ENCODE measurements around the gene NECTIN3. TPM values are rescaled to one million over a fixed set of nuclear protein-coding genes. Genes with fewer than 3 reads are reported as not detected.

NECTIN3 gene
- total RNA-seq, 4 donors from 2014 or later = 24.9 to 30.1 (median 26.7) TPM

GRCh38 chr3:111156517-111156916 lies 84.9 kb downstream of the NECTIN3 start:
- H3K36me3 ChIP-seq = peaks cover 0 to 14% (median 2%) of the 10 kb centered on the region in 4 donors
- H3K4me1 ChIP-seq = no peaks in the 10 kb centered on the region
- no peaks in the 10 kb centered on the region for H3K27me3 ChIP-seq
- H3K27ac ChIP-seq (replicated peaks in 1 of 4) = no peak overlapping the region
- TF ChIP-seq EP300 (IDR thresholded peaks at IDR 0.05) = no peak
- TF ChIP-seq POLR2A (IDR thresholded peaks at IDR 0.05; ENCODE audit: low read depth) = no peak
- no peak for TF ChIP-seq CTCF (IDR thresholded peaks at IDR 0.05)
- TF ChIP-seq POLR2AphosphoS5 (IDR thresholded peaks at IDR 0.05) = no peak
- H3K4me3 ChIP-seq = no peak overlapping the region
- 95% methylated on average over 2 of the region's 2 CpGs for WGBS
- intact Hi-C loops (cut with DNase I) = no loop called here
- no peak for DNase-seq (ENCODE audit: extremely low spot score)
- no peaks in the 10 kb centered on the region for H3K9me3 ChIP-seq

- intact Hi-C loops (cut with DNase I) = no loop called here
- no peak for DNase-seq (ENCODE audit: extremely low spot score)
- Histone ChIP-seq H3K36me3 (peaks cover 0 to 13% (median 2%) of the 10 kb centered on the region in 4 donors), H3K27me3 (no peaks in the 10 kb centered on the region), H3K4me3 (no peak overlapping the region), H3K27ac (replicated peaks in 1 of 4) (no peak overlapping the region), H3K4me1 (no peaks in the 10 kb centered on the region), H3K9me3 (no peaks in the 10 kb centered on the region)
- 95% methylated on average over 3 of the region's 3 CpGs for WGBS
- TF ChIP-seq POLR2AphosphoS5 (IDR thresholded peaks at IDR 0.05) = no peak
These were observed 87.8 kb downstream of the NECTIN3 start for GRCh38 chr3:111159391-111159790.

GRCh38 chr3:111164621-111165020 lies 93.0 kb downstream of the NECTIN3 start:
- Histone ChIP-seq H3K27ac (replicated peaks in 1 of 4) (no peak overlapping the region), H3K36me3 (peaks cover 0 to 6% (median 0%) of the 10 kb centered on the region in 4 donors), H3K27me3 (no peaks in the 10 kb centered on the region), H3K4me3 (no peak overlapping the region), H3K4me1 (no peaks in the 10 kb centered on the region), H3K9me3 (no peaks in the 10 kb centered on the region)
- TF ChIP-seq POLR2AphosphoS5 (IDR thresholded peaks at IDR 0.05) = no peak
- no peak for TF ChIP-seq POLR2A (IDR thresholded peaks at IDR 0.05; ENCODE audit: low read depth)
- no peak for TF ChIP-seq EP300 (IDR thresholded peaks at IDR 0.05)
- no peak for TF ChIP-seq CTCF (IDR thresholded peaks at IDR 0.05)
- intact Hi-C loops (cut with DNase I) = no loop called here
- 95% methylated on average over 3 of the region's 3 CpGs for WGBS
- DNase-seq (ENCODE audit: extremely low spot score) = no peak

- DNase-seq (ENCODE audit: extremely low spot score) = no peak
- Histone ChIP-seq H3K4me3 (no peak overlapping the region), H3K9me3 (no peaks in the 10 kb centered on the region), H3K27me3 (no peaks in the 10 kb centered on the region), H3K27ac (replicated peaks in 1 of 4) (no peak overlapping the region), H3K4me1 (no peaks in the 10 kb centered on the region), H3K36me3 (peaks cover 0 to 6% (median 0%) of the 10 kb centered on the region in 4 donors)
- WGBS = 80% methylated on average over 3 of the region's 3 CpGs
- TF ChIP-seq POLR2A (IDR thresholded peaks at IDR 0.05; ENCODE audit: low read depth) (no peak), POLR2AphosphoS5 (IDR thresholded peaks at IDR 0.05) (no peak), EP300 (IDR thresholded peaks at IDR 0.05) (no peak), CTCF (IDR thresholded peaks at IDR 0.05) (no peak)
- intact Hi-C loops (cut with DNase I) = no loop called here
These were observed 93.8 kb downstream of the NECTIN3 start for GRCh38 chr3:111165411-111165810.

GRCh38 chr3:111173328-111173900 lies 101.8 kb downstream of the NECTIN3 start:
- intact Hi-C loops (cut with DNase I) = no loop called here
- no peak for TF ChIP-seq EP300 (IDR thresholded peaks at IDR 0.05)
- TF ChIP-seq POLR2AphosphoS5 (IDR thresholded peaks at IDR 0.05) = no peak
- TF ChIP-seq POLR2A (IDR thresholded peaks at IDR 0.05; ENCODE audit: low read depth) = no peak
- no peak for TF ChIP-seq CTCF (IDR thresholded peaks at IDR 0.05)
- no peaks in the 10 kb centered on the region for H3K27me3 ChIP-seq

More at GRCh38 chr3:111173328-111173900, 101.8 kb downstream of the NECTIN3 start:
- peaks cover 0 to 18% (median 0%) of the 10 kb centered on the region in 4 donors for H3K36me3 ChIP-seq
- WGBS = 94% methylated on average over 2 of the region's 2 CpGs
- no peaks in the 10 kb centered on the region for H3K9me3 ChIP-seq
- H3K27ac ChIP-seq (replicated peaks in 1 of 4) = no peak overlapping the region
- no peak for DNase-seq (ENCODE audit: extremely low spot score)
- no peaks in the 10 kb centered on the region for H3K4me1 ChIP-seq
- no peak overlapping the region for H3K4me3 ChIP-seq
